ENCODE measurements around the gene VAMP2.

GRCh38 chr17:8153031-8153451 is 9.7 kb downstream of the VAMP2 start:
- TF ChIP-seq TAF1 (IDR thresholded peaks at IDR 0.05; ENCODE audit: borderline replicate concordance, insufficient read depth, low read length) (no peak), REST (IDR thresholded peaks at IDR 0.05; ENCODE audit: insufficient read depth in 1 of 2, low read depth in 2 of 2, low read length in 2 of 2) (no peak), POLR2AphosphoS5 (IDR thresholded peaks at IDR 0.05; ENCODE audit: low read depth, low read length) (no peak)
